IgD-negative memory B cell (primary cell): ENCODE data around the gene TCP11L2. TPM values are rescaled to one million over a fixed set of nuclear protein-coding genes. Genes with fewer than 3 reads are reported as not detected.
A peak's percentile ranks its signal among the peaks of the same experiment; 100 is the strongest.

Experiments
- H3K27ac Mint-ChIP-seq, 3 donors: one replicate each; pipeline ENCODE4 v1.8.0; 2020 to 2022; ENCODE audit warnings: mild to moderate bottlenecking in 3 of 3, mixed read lengths in 3 of 3, moderate library complexity in 1 of 3
- H3K27me3 Mint-ChIP-seq: one replicate; pipeline ENCODE4 v1.8.0; 2021; ENCODE audit warnings: mixed read lengths
- H3K36me3 Mint-ChIP-seq: one replicate; pipeline ENCODE4 v1.8.0; 2020; ENCODE audit warnings: mild to moderate bottlenecking, mixed read lengths
- H3K4me1 Mint-ChIP-seq, 3 donors: one replicate each; pipeline ENCODE4 v1.8.0; 2020 to 2022; ENCODE audit warnings: mixed read lengths in 3 of 3, mild to moderate bottlenecking in 1 of 3
- H3K4me3 Mint-ChIP-seq, 4 donors: one replicate each; pipeline ENCODE4 v1.8.0; 2020 to 2022; ENCODE audit warnings: mild to moderate bottlenecking in 4 of 4, mixed read lengths in 4 of 4, moderate library complexity in 3 of 4
- H3K9me3 Mint-ChIP-seq, 3 donors: one replicate each; pipeline ENCODE4 v1.8.0; 2020 to 2021; ENCODE audit warnings: mixed read lengths in 3 of 3, mild to moderate bottlenecking in 1 of 3
- polyA plus RNA-seq: library from polyadenylated mRNA; unstranded; fragments of 300-500 nt; fragmentation: Illumina TruSeq; gene quantifications from one replicate; pipeline ENCODE4 v1.2.3, GENCODE V29; 2021

Gene TCP11L2
- polyA plus RNA-seq, 1 donor from 2014 or later: 35.1 TPM

DNA sequence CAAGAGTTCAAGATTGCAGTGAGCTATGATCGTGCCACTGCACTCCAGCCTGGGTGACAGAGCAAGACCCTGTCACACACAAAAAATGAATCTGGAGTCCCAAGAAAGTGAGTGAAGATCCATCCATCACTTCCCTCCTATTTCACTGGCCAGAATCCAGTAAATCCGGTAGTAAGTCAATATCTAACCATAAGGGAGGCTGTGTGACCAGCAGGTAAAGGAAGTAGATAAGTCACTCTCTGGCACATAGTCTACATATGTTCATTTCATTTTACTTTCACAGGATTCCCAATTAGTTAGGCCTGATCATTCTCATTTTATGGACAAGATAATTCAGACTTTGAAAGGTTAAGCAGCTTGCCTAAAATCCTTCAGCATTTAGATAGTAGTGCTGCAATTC lies 11.9 kb upstream of the TCP11L2 start:
- no peaks in the 10 kb centered on the region for H3K9me3 Mint-ChIP-seq
- H3K36me3 Mint-ChIP-seq: no peaks in the 10 kb centered on the region
- peaks cover 5% of the 10 kb centered on the region for H3K27me3 Mint-ChIP-seq
- H3K4me1 Mint-ChIP-seq: peaks cover 18 to 25% (median 21%) of the 10 kb centered on the region in 3 donors
- H3K27ac Mint-ChIP-seq: no peak overlapping the region
- no peak overlapping the region for H3K4me3 Mint-ChIP-seq

DNA sequence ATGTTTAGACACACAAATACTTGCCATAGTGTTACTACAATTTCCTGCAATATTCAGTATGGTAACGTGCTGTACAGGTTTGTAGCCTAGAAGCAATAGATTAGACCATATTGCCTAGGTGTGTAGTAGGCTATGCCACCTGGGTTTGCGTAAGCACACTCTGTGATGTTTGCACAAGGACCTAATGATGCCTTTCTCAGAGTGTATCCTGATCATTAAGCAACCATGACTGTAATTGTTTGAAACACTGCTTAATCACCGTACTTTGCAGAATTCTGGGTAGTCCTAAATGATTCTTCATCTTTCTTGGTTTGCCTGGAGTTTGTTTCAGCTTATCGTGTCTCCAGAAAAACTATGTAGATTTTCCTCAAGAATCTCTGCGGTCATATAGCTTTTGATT lies 11.2 kb upstream of the TCP11L2 start:
- H3K4me3 Mint-ChIP-seq: no peak overlapping the region
- H3K4me1 Mint-ChIP-seq: peaks cover 11 to 20% (median 14%) of the 10 kb centered on the region in 3 donors
- H3K27me3 Mint-ChIP-seq: peaks cover 2% of the 10 kb centered on the region
- H3K36me3 Mint-ChIP-seq: no peaks in the 10 kb centered on the region
- H3K9me3 Mint-ChIP-seq: no peaks in the 10 kb centered on the region
- H3K27ac Mint-ChIP-seq: no peak overlapping the region

DNA sequence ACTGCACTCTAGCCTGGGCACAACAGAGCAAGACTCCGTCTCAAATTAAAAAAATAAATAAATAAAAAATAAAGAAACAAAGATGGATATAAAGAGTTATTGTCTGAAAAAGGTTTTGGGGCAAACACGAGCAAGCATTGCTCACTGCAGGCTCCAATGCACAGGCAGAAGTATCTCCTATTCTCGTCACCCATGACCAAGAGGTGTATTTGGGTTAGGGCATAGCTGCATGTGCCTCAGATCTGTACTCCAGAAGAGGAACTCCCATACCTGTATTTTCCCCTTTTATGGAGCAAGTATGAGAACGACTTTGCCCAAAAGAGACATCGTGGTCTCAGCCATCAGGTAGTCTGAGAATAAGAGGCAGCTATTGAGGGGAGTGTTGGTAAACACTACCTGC lies 10.2 kb upstream of the TCP11L2 start:
- peaks cover 2% of the 10 kb centered on the region for H3K27me3 Mint-ChIP-seq
- H3K27ac Mint-ChIP-seq: no peak overlapping the region
- no peaks in the 10 kb centered on the region for H3K9me3 Mint-ChIP-seq
- H3K4me1 Mint-ChIP-seq: peaks cover 11 to 22% (median 14%) of the 10 kb centered on the region in 3 donors
- H3K4me3 Mint-ChIP-seq: no peak overlapping the region
- H3K36me3 Mint-ChIP-seq: no peaks in the 10 kb centered on the region

DNA sequence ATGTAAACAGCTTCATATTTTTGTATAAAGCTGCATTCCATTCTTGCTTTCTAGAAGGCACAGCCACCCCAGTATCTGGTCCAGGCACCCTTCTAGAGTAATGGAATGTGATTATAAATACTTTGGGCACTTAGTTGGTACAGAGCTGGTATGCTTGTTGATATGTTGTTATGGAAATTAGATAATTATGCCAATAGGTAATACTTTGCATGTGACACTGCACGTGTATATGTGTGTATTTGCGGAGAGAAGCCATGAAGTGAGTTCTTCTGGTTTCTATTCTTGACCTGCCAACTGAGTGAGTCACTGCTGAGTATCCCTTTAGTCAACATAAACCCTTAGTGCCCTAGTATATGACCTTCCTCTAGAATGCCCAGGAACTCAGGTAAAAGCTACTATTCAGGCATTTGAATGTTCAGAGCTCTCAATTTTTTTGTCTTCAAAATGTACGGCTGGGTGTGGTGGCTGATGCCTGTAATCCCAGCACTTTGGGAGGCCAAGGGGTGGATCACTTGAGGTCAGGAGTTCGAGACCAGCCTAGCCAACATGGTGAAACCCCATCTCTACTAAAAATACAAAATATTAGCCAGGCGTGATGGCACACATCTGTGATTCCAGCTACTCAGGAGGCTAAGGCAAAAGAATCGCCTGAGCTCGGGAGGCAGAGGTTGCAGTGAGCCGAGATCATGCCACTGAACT lies 6.2 kb upstream of the TCP11L2 start:
- H3K4me3 Mint-ChIP-seq: no peak overlapping the region
- H3K27ac Mint-ChIP-seq: peak overlapping the region in 1 of 3 donors; percentile 64
- peaks cover 17 to 37% (median 23%) of the 10 kb centered on the region in 3 donors for H3K4me1 Mint-ChIP-seq
- H3K27me3 Mint-ChIP-seq: no peaks in the 10 kb centered on the region
- H3K36me3 Mint-ChIP-seq: no peaks in the 10 kb centered on the region
- H3K9me3 Mint-ChIP-seq: no peaks in the 10 kb centered on the region

DNA sequence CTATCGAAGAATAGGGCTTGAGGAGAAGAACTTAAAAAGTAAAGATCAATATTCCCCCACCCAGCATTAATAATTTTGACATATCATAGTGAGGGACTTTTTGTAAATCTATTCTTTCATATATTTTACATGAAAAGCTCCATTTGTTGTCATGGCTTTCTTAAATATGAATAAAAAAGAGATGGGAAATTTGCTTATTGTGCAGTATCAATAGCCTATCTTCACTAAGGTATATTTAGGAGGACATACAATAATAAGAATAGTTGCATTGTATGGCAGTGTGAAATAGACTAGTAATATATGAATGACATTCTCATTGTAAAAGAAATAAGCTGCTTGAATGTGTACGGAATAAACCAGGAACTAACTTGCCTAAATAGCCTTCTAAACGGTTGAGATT lies 5.5 kb upstream of the TCP11L2 start:
- Mint-ChIP-seq H3K27ac (peak overlapping the region in 1 of 3 donors; percentile 90), H3K4me3 (peak overlapping the region in 2 of 4 donors; percentile 60 to 82), H3K9me3 (no peaks in the 10 kb centered on the region), H3K27me3 (no peaks in the 10 kb centered on the region), H3K36me3 (no peaks in the 10 kb centered on the region), H3K4me1 (peaks cover 20 to 38% (median 25%) of the 10 kb centered on the region in 3 donors)

DNA sequence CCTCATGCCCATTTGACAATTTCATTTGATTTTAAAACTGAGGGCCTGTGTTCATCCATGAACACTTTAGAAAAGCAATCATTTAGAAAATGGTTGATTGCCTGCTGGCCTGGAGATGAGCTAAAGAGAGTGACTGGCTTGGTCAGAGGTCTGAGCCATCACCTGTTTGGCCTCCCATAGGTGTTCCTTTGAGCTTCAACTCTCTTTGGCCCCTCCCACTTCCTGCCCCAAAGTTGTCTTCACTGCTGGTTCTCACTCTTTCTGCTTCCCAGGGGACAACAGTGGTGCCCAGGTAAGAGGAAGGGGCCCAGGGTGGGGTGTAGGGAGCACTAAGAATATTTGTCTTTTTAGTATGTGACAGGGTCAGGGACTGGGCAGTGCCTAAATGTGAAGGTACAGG lies 4.9 kb upstream of the TCP11L2 start:
- Mint-ChIP-seq H3K4me1 (peaks cover 20 to 37% (median 23%) of the 10 kb centered on the region in 3 donors), H3K9me3 (no peaks in the 10 kb centered on the region), H3K27ac (peak overlapping the region; percentile 86 to 90 (median 89)), H3K4me3 (peak overlapping the region in 3 of 4 donors; percentile 60 to 82 (median 81)), H3K36me3 (no peaks in the 10 kb centered on the region), H3K27me3 (no peaks in the 10 kb centered on the region)

DNA sequence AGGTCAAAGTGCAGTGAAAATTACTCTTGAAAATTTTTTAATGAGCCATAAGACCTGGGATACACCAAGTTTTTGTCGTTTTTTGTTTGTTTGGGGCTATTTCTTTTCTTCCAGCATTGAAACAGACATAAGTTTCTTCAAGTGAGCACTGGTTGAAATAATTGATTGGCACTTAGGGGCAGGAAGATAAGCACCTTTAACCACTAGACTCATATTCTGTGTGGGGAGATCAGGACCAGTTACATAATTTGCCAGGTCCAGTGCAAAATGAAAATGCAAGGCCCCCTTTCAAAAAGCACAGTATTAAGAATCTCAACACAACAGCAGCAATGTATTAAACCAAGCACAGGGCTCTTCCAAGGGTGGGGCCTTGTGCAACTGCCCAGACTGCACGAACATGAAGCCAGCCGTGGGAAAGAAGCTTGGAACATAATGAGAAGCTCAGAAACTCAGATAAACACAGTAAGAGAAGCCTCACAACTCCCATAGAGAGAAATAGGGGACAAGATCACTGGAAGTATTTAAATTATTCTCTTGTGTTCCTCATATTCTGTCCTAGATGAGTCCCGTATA lies 3.2 kb upstream of the TCP11L2 start:
- Mint-ChIP-seq H3K4me3 (peak overlapping the region in 1 of 4 donors; percentile 12), H3K4me1 (peaks cover 25 to 39% (median 29%) of the 10 kb centered on the region in 3 donors), H3K27me3 (no peaks in the 10 kb centered on the region), H3K9me3 (no peaks in the 10 kb centered on the region), H3K27ac (peak overlapping the region; percentile 37 to 64 (median 53)), H3K36me3 (peaks cover under 1% of the 10 kb centered on the region)

DNA sequence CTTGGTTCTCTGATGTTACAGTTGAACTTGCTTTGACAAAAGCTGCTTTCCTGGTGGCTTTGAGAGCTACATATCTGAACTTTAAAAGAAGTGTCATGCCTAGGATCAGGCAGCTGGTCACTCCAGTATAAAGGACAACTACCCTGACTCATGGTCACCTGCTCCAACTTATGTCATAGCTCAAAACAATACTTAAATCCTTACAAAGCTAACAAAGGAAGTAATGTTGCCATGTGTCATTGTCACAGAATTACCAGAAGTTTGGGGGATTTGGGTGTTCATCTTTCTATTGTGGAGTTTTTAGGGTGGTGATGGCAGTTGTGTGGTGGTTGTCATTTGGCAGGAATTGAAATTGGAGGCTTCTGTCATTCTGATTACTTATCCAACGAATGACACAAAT lies 1.8 kb upstream of the TCP11L2 start:
- Mint-ChIP-seq H3K4me3 (peak overlapping the region; percentile 85 to 99 (median 92)), H3K27me3 (peaks cover 2% of the 10 kb centered on the region), H3K4me1 (peaks cover 39 to 53% (median 43%) of the 10 kb centered on the region in 3 donors), H3K36me3 (peaks cover 6% of the 10 kb centered on the region), H3K9me3 (no peaks in the 10 kb centered on the region), H3K27ac (peak overlapping the region; percentile 95 to 99 (median 98))

DNA sequence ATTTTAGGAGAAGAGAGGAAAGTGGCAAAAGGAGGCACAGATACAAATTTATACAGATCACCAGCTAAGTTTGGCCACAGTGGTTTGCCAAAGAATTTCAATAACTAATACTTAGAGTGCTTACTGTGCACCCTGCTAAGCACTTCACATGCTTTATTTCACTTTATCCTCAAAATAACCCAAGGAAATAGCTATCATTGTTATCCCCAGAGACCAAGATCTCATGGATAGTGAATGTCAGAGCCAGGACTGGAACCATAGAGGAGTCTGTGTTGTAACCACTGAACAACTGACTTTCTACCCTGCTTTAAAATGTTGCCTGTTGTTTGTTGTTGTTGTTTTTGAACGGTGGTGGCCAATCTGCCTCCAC lies 1.3 kb upstream of the TCP11L2 start:
- peaks cover 2% of the 10 kb centered on the region for H3K27me3 Mint-ChIP-seq
- H3K27ac Mint-ChIP-seq: peak overlapping the region; percentile 95 to 99 (median 98)
- H3K9me3 Mint-ChIP-seq: no peaks in the 10 kb centered on the region
- H3K4me1 Mint-ChIP-seq: peaks cover 44 to 57% (median 48%) of the 10 kb centered on the region in 3 donors
- H3K36me3 Mint-ChIP-seq: peaks cover 6% of the 10 kb centered on the region
- H3K4me3 Mint-ChIP-seq: peak overlapping the region; percentile 85 to 99 (median 92)

DNA sequence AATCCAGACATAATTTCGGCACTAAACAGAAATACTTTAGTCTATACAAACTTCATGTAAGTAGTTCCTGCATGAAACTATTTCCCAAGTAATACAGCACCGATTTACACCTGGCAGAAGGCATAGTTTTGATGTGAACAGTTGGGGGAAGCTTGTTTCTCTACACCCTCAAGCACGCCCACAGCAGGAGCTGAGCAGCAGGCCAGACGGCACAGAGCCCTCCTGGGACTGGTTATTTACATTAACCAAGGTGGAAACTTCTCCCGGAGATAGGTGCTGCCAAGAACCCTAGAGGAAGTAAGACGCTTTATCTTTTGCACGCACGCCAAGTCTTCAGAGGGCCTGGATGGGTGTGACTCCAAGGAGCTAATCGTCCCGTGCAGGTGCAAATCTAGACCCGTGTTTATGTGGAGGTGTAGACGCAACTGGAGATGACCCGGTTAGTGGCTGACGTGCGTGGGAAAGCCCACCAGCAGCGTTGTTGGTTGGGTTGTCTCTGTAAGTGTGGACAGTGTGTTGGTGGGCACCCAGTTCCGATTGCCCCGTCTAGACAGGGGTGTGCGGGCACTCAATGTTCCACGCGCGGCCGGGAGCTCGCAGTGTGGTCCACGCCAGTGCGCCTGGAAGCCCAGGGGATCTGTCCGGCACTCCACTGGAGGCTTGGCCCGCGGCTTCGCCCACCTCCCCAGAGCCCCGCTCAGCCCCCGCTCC lies 767 bp upstream of the TCP11L2 start:
- H3K4me3 Mint-ChIP-seq: peak overlapping the region; percentile 85 to 99 (median 92)
- peak overlapping the region; percentile 95 to 99 (median 98) for H3K27ac Mint-ChIP-seq
- peaks cover 2% of the 10 kb centered on the region for H3K27me3 Mint-ChIP-seq
- no peaks in the 10 kb centered on the region for H3K9me3 Mint-ChIP-seq
- H3K36me3 Mint-ChIP-seq: peaks cover 6% of the 10 kb centered on the region
- H3K4me1 Mint-ChIP-seq: peaks cover 46 to 58% (median 52%) of the 10 kb centered on the region in 3 donors

DNA sequence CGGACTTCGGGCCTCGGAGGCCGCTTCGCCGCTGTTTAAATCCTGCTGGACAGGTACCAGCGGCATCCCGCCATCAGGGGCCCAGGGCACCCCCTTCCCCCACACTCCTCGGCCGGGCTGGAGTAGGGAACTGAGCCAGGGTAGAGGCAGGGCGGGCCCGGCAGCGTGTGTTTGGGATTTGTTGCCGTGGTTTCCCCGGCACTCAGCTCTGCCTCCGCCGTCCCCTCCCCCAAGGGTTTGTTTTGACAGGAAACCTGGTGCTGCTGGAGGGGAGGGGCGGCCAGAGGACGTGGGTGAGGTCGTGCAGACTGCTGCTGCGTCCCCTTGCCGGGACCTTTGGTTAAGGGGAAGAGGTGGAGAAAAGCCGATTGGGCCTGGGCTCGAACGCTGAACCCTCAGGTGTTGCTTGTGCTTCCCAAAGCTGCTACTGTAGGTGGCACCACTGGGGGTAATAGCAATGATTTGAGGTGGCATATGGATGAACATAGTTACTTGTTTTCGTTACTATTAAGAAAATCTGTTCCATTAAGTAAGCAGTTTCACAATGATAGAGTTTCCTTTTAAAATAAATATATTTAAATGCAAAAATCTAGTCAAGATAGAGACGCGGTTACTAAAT lies 778 bp downstream of the TCP11L2 start:
- Mint-ChIP-seq H3K4me3 (peak overlapping the region; percentile 85 to 99 (median 96)), H3K9me3 (no peaks in the 10 kb centered on the region), H3K4me1 (peaks cover 42 to 59% (median 47%) of the 10 kb centered on the region in 3 donors), H3K27ac (peak overlapping the region; percentile 95 to 100 (median 98)), H3K36me3 (peaks cover 8% of the 10 kb centered on the region), H3K27me3 (peaks cover 2% of the 10 kb centered on the region)

DNA sequence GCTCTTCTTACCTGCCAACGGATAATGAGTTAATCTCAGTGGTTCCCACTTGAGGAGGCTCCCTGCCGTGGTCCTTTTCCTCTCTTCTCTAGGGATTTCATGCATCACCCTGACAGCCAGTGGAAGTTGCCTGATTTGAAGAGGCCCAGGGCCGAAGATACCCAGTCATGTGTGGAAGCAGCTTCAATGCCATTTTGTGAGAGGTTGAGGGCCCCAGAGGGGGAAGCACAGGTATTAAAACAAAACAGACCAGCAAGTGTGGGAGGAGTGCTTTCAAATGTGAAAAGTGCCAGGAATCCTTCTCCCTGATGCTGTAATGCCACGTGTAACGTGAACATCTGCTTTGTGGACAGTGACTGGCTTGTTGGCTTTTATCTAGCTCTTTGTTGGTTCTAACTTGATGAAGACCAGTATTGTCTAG lies 1.5 kb downstream of the TCP11L2 start:
- Mint-ChIP-seq H3K36me3 (peaks cover 8% of the 10 kb centered on the region), H3K27ac (peak overlapping the region; percentile 95 to 100 (median 98)), H3K9me3 (no peaks in the 10 kb centered on the region), H3K4me3 (peak overlapping the region; percentile 85 to 99 (median 96)), H3K27me3 (peaks cover 2% of the 10 kb centered on the region), H3K4me1 (peaks cover 49 to 66% (median 53%) of the 10 kb centered on the region in 3 donors)

DNA sequence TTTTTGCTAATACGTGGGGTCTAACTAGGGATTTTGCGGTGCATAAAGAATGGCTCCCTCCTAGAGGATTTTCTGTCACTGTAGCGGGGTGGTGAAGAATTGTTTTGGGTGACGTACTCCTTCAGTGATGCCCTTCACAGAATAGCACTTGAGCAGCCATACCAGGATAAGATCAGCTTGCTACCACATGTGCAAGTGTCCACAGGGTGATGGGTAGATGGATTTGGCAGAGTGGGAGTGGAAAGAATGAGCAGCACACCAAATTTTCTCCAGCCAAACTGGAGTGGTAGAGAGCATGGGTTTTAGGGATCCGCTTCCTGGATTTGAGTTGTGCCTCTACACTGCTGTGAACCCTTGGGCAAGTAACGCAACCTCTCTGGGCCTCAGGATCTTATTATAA lies 2.3 kb downstream of the TCP11L2 start:
- peaks cover 52 to 67% (median 52%) of the 10 kb centered on the region in 3 donors for H3K4me1 Mint-ChIP-seq
- H3K4me3 Mint-ChIP-seq: peak overlapping the region; percentile 41 to 99 (median 91)
- no peaks in the 10 kb centered on the region for H3K9me3 Mint-ChIP-seq
- peaks cover 8% of the 10 kb centered on the region for H3K36me3 Mint-ChIP-seq
- peaks cover 2% of the 10 kb centered on the region for H3K27me3 Mint-ChIP-seq
- peak overlapping the region in 2 of 3 donors; percentile 95 to 98 for H3K27ac Mint-ChIP-seq

DNA sequence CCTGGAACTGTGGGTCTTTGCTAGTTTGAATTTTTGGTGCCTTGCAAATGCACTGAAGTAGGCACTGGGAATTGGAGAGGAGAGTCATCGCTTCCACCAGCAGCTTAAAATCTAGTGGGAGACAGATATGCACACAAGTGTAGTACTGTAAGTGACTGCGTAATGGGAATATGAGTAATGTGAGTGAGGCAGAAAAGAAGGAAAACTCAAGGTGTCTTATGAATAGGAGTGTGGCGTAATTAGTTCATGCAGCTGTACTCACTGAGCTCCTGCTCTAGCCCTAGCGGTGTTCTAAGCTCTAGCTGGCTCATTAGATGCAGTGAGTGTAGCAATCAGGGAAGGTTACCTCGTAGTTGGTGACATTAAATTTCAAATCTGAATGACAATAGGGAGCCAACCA lies 2.8 kb downstream of the TCP11L2 start:
- H3K27ac Mint-ChIP-seq: peak overlapping the region; percentile 89 to 98 (median 95)
- H3K36me3 Mint-ChIP-seq: peaks cover 8% of the 10 kb centered on the region
- H3K4me3 Mint-ChIP-seq: peak overlapping the region; percentile 2 to 85 (median 63)
- peaks cover 55 to 69% (median 58%) of the 10 kb centered on the region in 3 donors for H3K4me1 Mint-ChIP-seq
- no peaks in the 10 kb centered on the region for H3K9me3 Mint-ChIP-seq
- peaks cover 2% of the 10 kb centered on the region for H3K27me3 Mint-ChIP-seq

DNA sequence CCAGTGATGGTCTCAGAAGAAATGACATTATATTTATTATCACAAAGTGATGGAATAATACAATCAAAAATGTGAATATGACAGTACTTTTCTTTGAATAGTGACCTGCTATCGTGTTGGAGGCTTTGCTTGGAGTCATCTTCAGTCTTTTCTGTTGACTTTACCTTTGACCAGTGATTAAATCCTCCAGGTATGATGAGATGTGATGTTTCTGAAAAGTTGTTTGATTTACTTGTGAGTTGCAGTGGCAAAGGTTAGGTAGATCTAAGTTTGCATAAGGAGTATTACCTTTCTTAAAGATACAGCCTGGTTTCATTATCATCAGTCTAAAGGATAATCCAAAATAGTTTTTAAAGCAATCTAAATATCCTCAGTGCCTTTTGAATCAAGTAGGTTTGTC lies 4.6 kb downstream of the TCP11L2 start:
- no peak overlapping the region for H3K27ac Mint-ChIP-seq
- H3K4me1 Mint-ChIP-seq: peaks cover 54 to 71% (median 64%) of the 10 kb centered on the region in 3 donors
- peaks cover 2% of the 10 kb centered on the region for H3K27me3 Mint-ChIP-seq
- no peaks in the 10 kb centered on the region for H3K9me3 Mint-ChIP-seq
- peak overlapping the region in 1 of 4 donors; percentile 42 for H3K4me3 Mint-ChIP-seq
- H3K36me3 Mint-ChIP-seq: peaks cover 8% of the 10 kb centered on the region
